H1 (cell line): ENCODE results near the gene KAZALD1. TPM values are rescaled to one million over a fixed set of nuclear protein-coding genes. Genes with fewer than 3 reads are reported as not detected.

Experiments used
- CTCF ChIA-PET: fragments of 300-600 bp; sonication (Branson Sonifier 250); formaldehyde crosslinking; loops from one replicate; lab custom pipeline; 2021; ENCODE audit not compliant: partially characterized antibody; lab: Charles Lee
- POLR2A ChIA-PET: fragments of 300-600 bp; sonication (Branson Sonifier 250); formaldehyde crosslinking; loops from one replicate; lab custom pipeline; 2021; ENCODE audit warnings: inconsistent platforms; ENCODE audit not compliant: partially characterized antibody; lab: Charles Lee
- DNase-seq, 2 experiments: peaks; one replicate each; pipeline versions ENCODE4 v3.0.0 to v3.0.0-alpha.2; 2010 to 2022; ENCODE audit warnings: low spot score in 2 of 2, low read depth in 1 of 2, mixed read lengths in 1 of 2
- FAIRE-seq: peaks from 2 replicates; lab custom pipeline; 2011; peaks lifted over from hg19 to GRCh38; lab: Jason Lieb, UNC
- H2AFZ ChIP-seq: 2 replicates; pipeline ENCODE4 v1.8.1; 2012; ENCODE audit warnings: low read length, inconsistent platforms
- H2AK5ac ChIP-seq: 2 replicates; pipeline ENCODE4 v1.6.1; 2013; ENCODE audit warnings: low read depth, low read length
- H2BK120ac ChIP-seq: replicated peaks from 2 replicates; pipeline ENCODE3; 2013; ENCODE audit warnings: low read depth, low read length, inconsistent platforms
- H2BK12ac ChIP-seq: 2 replicates; pipeline ENCODE4 v1.6.1; 2013; ENCODE audit warnings: low read depth, low read length
- H2BK15ac ChIP-seq: 2 replicates; pipeline ENCODE4 v1.6.1; 2013; ENCODE audit warnings: low read length
- H2BK20ac ChIP-seq: 2 replicates; pipeline ENCODE4 v1.6.1; 2013; ENCODE audit warnings: low read length
- H2BK5ac ChIP-seq: 2 replicates; pipeline ENCODE4 v1.6.1; 2013; ENCODE audit warnings: low read depth, low read length
- H3K14ac ChIP-seq: 2 replicates; pipeline ENCODE4 v1.6.1; 2013; ENCODE audit warnings: inconsistent platforms; ENCODE audit not compliant: insufficient read length
- H3K18ac ChIP-seq: 2 replicates; pipeline ENCODE4 v1.6.1; 2013; ENCODE audit warnings: low read length; ENCODE audit errors: extremely low read depth
- H3K23ac ChIP-seq: 2 replicates; pipeline ENCODE4 v1.6.1; 2013; ENCODE audit warnings: inconsistent platforms; ENCODE audit not compliant: insufficient read length
- H3K23me2 ChIP-seq: 2 replicates; pipeline ENCODE4 v1.6.1; 2013; ENCODE audit warnings: low read depth, low read length
- H3K27ac ChIP-seq: 2 replicates; pipeline ENCODE4 v1.6.1; 2011; ENCODE audit warnings: low read depth, low read length, inconsistent platforms
- H3K27me3 ChIP-seq, 4 experiments: replicated peaks in 1 of 4; 1 replicate in 1 of 4; 2 replicates in 3 of 4; pipeline versions ENCODE4 v1.6.1 to v1.8.1; 2011 to 2013; ENCODE audit warnings: low read length in 3 of 4, mild to moderate bottlenecking in 3 of 4, inconsistent platforms in 2 of 4, mixed read lengths in 2 of 4, moderate library complexity in 1 of 4; ENCODE audit not compliant: control insufficient read depth in 3 of 4, insufficient read depth in 3 of 4; ENCODE audit errors: extremely low read depth in 1 of 4
- H3K36me3 ChIP-seq, 4 experiments: 2 replicates each; pipeline versions ENCODE4 v1.6.1 to v1.8.1; 2011 to 2013; ENCODE audit warnings: mild to moderate bottlenecking in 4 of 4, low read length in 3 of 4, moderate library complexity in 2 of 4, control low read depth in 1 of 4, inconsistent platforms in 1 of 4; ENCODE audit not compliant: insufficient read depth in 4 of 4, control insufficient read depth in 2 of 4
- H3K4ac ChIP-seq: replicated peaks from 2 replicates; pipeline ENCODE3; 2013; ENCODE audit warnings: low read length, low read depth, mixed read lengths, inconsistent platforms; ENCODE audit not compliant: insufficient read length
- H3K4me1 ChIP-seq, 4 experiments: replicated peaks in 1 of 4; 1 replicate in 1 of 4; 2 replicates in 3 of 4; pipeline versions ENCODE4 v1.6.1 to v1.8.1; 2011 to 2013; ENCODE audit warnings: low read length in 3 of 4, inconsistent platforms in 2 of 4, mixed read lengths in 1 of 4; ENCODE audit not compliant: insufficient read depth in 4 of 4, control insufficient read depth in 3 of 4
- H3K4me2 ChIP-seq, 2 experiments: 2 replicates each; pipeline versions ENCODE4 v1.6.1 to v1.8.1; 2011 to 2013; ENCODE audit warnings: low read depth in 2 of 2, low read length in 2 of 2, control low read depth in 1 of 2, inconsistent platforms in 1 of 2, mild to moderate bottlenecking in 1 of 2; ENCODE audit not compliant: insufficient read depth in 1 of 2
- H3K4me3 ChIP-seq, 4 experiments: fragments of 200-600, 300-600 bp in 1 of 4; sonication (generic), shearing (Covaris generic), sonication (Bioruptor Twin) in 1 of 4; 2 replicates each; pipeline versions ENCODE4 v1.5.1 to v1.8.1; 2011 to 2016; ENCODE audit warnings: low read length in 4 of 4, low read depth in 3 of 4, control low read depth in 2 of 4, inconsistent platforms in 2 of 4, mild to moderate bottlenecking in 2 of 4, mixed read lengths in 1 of 4, moderate library complexity in 1 of 4; ENCODE audit not compliant: insufficient read depth in 2 of 4; ENCODE audit errors: extremely low read depth in 1 of 4
- H3K56ac ChIP-seq: replicated peaks from 2 replicates; pipeline ENCODE3; 2013; ENCODE audit warnings: low read depth, mild to moderate bottlenecking, mixed read lengths, low read length, inconsistent platforms; ENCODE audit not compliant: insufficient read length
- H3K79me1 ChIP-seq: 2 replicates; pipeline ENCODE4 v1.6.1; 2013; ENCODE audit warnings: low read depth, low read length, control low read depth
- H3K79me2 ChIP-seq, 2 experiments: 2 replicates each; pipeline versions ENCODE4 v1.6.1 to v1.8.1; 2012 to 2013; ENCODE audit warnings: low read length in 2 of 2, mild to moderate bottlenecking in 2 of 2, inconsistent platforms in 1 of 2; ENCODE audit not compliant: insufficient read depth in 2 of 2, control insufficient read depth in 1 of 2
- H3K9ac ChIP-seq, 4 experiments: replicated peaks in 1 of 4; 1 replicate in 1 of 4; 2 replicates in 3 of 4; pipeline versions ENCODE4 v1.6.1 to v1.8.1; 2011 to 2013; ENCODE audit warnings: low read depth in 3 of 4, low read length in 3 of 4, control low read depth in 2 of 4, mild to moderate bottlenecking in 2 of 4, moderate library complexity in 2 of 4, inconsistent platforms in 1 of 4; ENCODE audit errors: extremely low read depth in 1 of 4
- H3K9me3 ChIP-seq, 2 experiments: 2 replicates each; pipeline versions ENCODE4 v1.6.1 to v1.8.1; 2012 to 2013; ENCODE audit warnings: mild to moderate bottlenecking in 2 of 2, moderate library complexity in 2 of 2, control low read depth in 1 of 2, inconsistent platforms in 1 of 2, low read depth in 1 of 2, low read length in 1 of 2, mixed read lengths in 1 of 2; ENCODE audit not compliant: insufficient read depth in 2 of 2
- H4K20me1 ChIP-seq, 2 experiments: replicated peaks in 1 of 2; 2 replicates each; pipeline versions ENCODE3 to v1.8.1; 2011 to 2013; ENCODE audit warnings: inconsistent platforms in 2 of 2, low read length in 2 of 2, mild to moderate bottlenecking in 1 of 2; ENCODE audit not compliant: insufficient read depth in 2 of 2, control insufficient read depth in 1 of 2
- H4K5ac ChIP-seq: 2 replicates; pipeline ENCODE4 v1.6.1; 2013; ENCODE audit warnings: low read length, low read depth, mixed read lengths, inconsistent platforms; ENCODE audit not compliant: insufficient read length
- H4K8ac ChIP-seq: 2 replicates; pipeline ENCODE4 v1.8.0; 2013; ENCODE audit warnings: mild to moderate bottlenecking, moderate library complexity, low read length, inconsistent platforms; ENCODE audit not compliant: insufficient read depth; ENCODE audit errors: extremely low read depth
- H4K91ac ChIP-seq: replicated peaks from 2 replicates; pipeline ENCODE3; 2013; ENCODE audit warnings: low read length, mixed read lengths, inconsistent platforms; ENCODE audit not compliant: insufficient read length
- EZH2 ChIP-seq: fragments of 200-600 bp; sonication (generic); IDR thresholded peaks from 2 replicates; pipeline ENCODE4 v1.7.1; 2012; ENCODE audit warnings: low read depth, mild to moderate bottlenecking, moderate library complexity, low read length, inconsistent platforms; ENCODE audit not compliant: severe bottlenecking
- FOSL1 ChIP-seq: IDR thresholded peaks from 2 replicates; pipeline ENCODE4 v1.6.1; 2011; ENCODE audit warnings: mild to moderate bottlenecking, low read depth, low read length, moderate library complexity; ENCODE audit not compliant: insufficient read depth
- RFX5 ChIP-seq: IDR thresholded peaks from 2 replicates; pipeline ENCODE4 v1.6.1; 2011; ENCODE audit warnings: low read depth, low read length, improper control_type of control experiment, borderline replicate concordance
- SP2 ChIP-seq: IDR thresholded peaks from 2 replicates; pipeline ENCODE4 v1.6.1; 2012; ENCODE audit warnings: mild to moderate bottlenecking, low read length, inconsistent platforms
- SP4 ChIP-seq: IDR thresholded peaks from 2 replicates; pipeline ENCODE4 v1.6.1; 2012; ENCODE audit warnings: low read length, inconsistent platforms
- WGBS, 2 experiments: shearing (Covaris generic) in 1 of 2; methylation state at CpG; one replicate each; pipeline versions ENCODE4 v1.1.6 to v1.1.7; 2013 to 2015; ENCODE audit warnings: low lambda C conversion rate in 2 of 2, mixed read lengths in 2 of 2, inconsistent platforms in 1 of 2, low coverage in 1 of 2, missing lambda C conversion rate in 1 of 2; ENCODE audit not compliant: insufficient replicate concordance in 2 of 2, insufficient coverage in 1 of 2, insufficient read length in 1 of 2; ENCODE audit errors: extremely low coverage in 1 of 2, missing lambda C conversion rate in 1 of 2; 5-methylcytosine and 5-hydroxymethylcytosine counted together
- polyA plus RNA-seq, 7 experiments: library from polyadenylated mRNA; depleted of rRNA in 3 of 7; stranded (reverse) in 5 of 7; unstranded in 2 of 7; fragments of >200 nt in 5 of 7; fragments of 200-250 nt in 2 of 7; gene quantifications; 1 replicate in 5 of 7; 2 replicates in 1 of 7; 4 replicates in 1 of 7; pipeline versions ENCODE4 v1.2.1 to v1.2.3, GENCODE V29; 2011 to 2013; ENCODE audit warnings: missing spikeins in 2 of 7, mixed read lengths in 2 of 7
- total RNA-seq: library from RNA; stranded (reverse); fragmentation: NEBNext Ultra II Directional; extraction: Animal tissue kit (Norgen Biotek cat#: 25700); gene quantifications from 2 replicates; pipeline ENCODE4 v1.2.1, GENCODE V29; 2021

KAZALD1 gene
- total and polyA plus RNA-seq, 2 of the 8 experiments (the other 6 are each of a cell fraction or from before 2014, with no cell fraction given): 0.65 to 1.9 TPM

GRCh38 chr10:101054876-101055275 lies 6.9 kb upstream of the KAZALD1 start:
- H2BK12ac ChIP-seq: no peak overlapping the region
- no peak overlapping the region for H3K27ac ChIP-seq
- peaks cover 7 to 22% (median 18%) of the 10 kb centered on the region in 4 experiments for H3K27me3 ChIP-seq
- H3K4me1 ChIP-seq: peaks cover 0 to 10% (median 5%) of the 10 kb centered on the region in 4 experiments; a peak in 4 of 7 replicates
- DNase-seq (no peak), FAIRE-seq (no peak)
- no peak overlapping the region for H2BK120ac ChIP-seq
- H3K4me3 ChIP-seq: no peak overlapping the region
- H3K4ac ChIP-seq: no peak overlapping the region
- no peak overlapping the region for H2AFZ ChIP-seq
- CTCF ChIA-PET: interaction anchor here (0.9 to 59.5 kb wide), 8 partner anchors 8 to 99 kb away, joined by 3 to 2176 read pairs (median 9); partner anchors contain the start of genes KAZALD1, PDZD7 and SFXN3
- H3K9ac ChIP-seq: no peak overlapping the region
- no peak overlapping the region for H3K4me2 ChIP-seq
- H3K79me2 ChIP-seq: peaks cover 0 to 3% of the 10 kb centered on the region in 2 experiments; a peak in 1 of 4 replicates
- no peaks in the 10 kb centered on the region; the same call in 1 of the 2 replicates for H3K23me2 ChIP-seq
- no peak overlapping the region for H3K56ac ChIP-seq
- H3K79me1 ChIP-seq: no peaks in the 10 kb centered on the region; the same call in 1 of the 2 replicates
- POLR2A ChIA-PET: interaction anchor here (0.8 kb wide), 1 partner anchor 18 kb away, joined by 3 read pairs; no protein-coding TSS in a partner anchor
- H4K20me1 ChIP-seq: peaks cover 9 to 12% of the 10 kb centered on the region in 2 experiments
- no peak for TF ChIP-seq SP2
- no peak for TF ChIP-seq FOSL1
- no peak for TF ChIP-seq SP4
- TF ChIP-seq RFX5: no peak
- TF ChIP-seq EZH2: no peak
- H3K36me3 ChIP-seq: no peaks in the 10 kb centered on the region; a peak in 1 of 8 replicates
- H3K23ac ChIP-seq: no peak overlapping the region
- no peak overlapping the region for H2BK5ac ChIP-seq
- H2BK20ac ChIP-seq: no peak overlapping the region
- no peak overlapping the region for H4K91ac ChIP-seq
- no peak overlapping the region for H3K14ac ChIP-seq
- no peak overlapping the region for H4K5ac ChIP-seq
- H4K8ac ChIP-seq: no peak overlapping the region
- no peak overlapping the region for H2AK5ac ChIP-seq
- H3K9me3 ChIP-seq: no peaks in the 10 kb centered on the region
- 88% methylated on average over 5 of the region's 5 CpGs; no CpG with 5 or more reads in 1 of the 2 experiments for WGBS, 2 experiments
- H3K18ac ChIP-seq: no peak overlapping the region
- no peak overlapping the region for H2BK15ac ChIP-seq
